Measurements from ENCODE around the gene HYAL1.
"Not testable (repeated sequence)": the region's sequence is repeated elsewhere in the genome, so short reads cannot be mapped to it uniquely, and the experiment has no call there.

HYAL1 gene

DNA sequence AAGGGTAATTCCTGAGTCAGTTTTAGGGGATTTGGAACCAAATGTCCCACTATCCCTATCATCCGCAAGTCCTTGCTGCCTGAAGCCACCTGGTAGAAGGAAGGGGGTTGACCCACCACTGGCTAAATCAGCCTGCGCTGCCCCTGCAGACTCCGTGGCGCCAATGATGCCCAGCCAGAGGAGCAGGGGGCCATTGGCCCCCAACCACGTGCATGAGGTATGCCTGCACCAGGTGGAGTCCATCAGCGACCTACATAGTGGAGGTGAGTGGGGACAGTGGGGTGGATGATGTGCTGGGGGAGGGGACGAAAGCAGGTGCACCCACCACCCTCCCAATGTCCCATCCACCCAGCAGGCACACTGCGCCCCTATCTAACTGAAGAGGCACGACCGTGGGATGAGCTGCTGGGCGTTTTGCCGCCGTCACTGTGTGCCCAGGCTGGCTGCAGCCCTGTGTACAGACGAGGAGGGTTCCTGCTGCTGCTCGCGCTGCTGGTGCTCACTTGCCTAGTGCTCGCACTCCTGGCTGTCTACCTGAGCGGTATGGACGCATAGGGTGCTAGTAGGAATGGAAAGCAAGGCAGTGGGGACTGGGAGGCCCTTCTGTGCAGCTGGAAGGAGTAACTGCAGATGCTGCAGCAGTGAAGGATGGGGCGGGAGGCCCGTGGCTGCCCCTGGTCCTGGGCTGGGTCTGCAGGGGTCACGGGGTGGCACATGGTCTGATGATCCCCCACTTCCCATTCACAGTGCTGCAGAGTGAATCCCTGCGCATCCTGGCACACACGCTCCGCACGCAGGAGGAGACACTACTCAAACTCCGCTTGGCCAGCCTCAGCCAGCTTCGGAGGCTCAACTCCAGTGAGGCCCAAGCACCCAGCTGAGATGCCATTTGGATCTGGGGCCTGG, 16.8 kb downstream of the HYAL1 start:
- intact Hi-C loops (cut with DNase I): no loop called here
- peak in 1 of 42 donors; percentile 12 for DNase-seq

DNA sequence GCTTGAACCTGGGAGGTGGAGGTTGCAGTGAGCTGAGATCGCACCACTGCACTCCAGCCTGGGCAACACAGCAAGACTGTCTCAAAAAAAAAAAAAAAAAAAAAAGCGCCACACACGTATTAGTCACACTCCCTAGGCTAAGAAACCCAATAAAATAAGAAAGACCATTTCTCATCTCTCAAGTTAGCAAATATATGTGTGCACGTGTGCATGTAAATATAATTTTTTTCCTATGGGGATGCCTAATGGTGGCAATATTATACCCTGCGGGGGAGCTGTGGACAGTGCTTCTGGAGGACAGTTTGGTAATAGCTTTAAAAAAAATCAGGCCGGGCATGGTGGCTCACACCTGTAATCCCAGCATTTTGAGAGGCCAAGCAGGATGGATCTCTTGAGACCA, 19.3 kb downstream of the HYAL1 start:
- DNase-seq; intact Hi-C loops (cut with DNase I): not testable (repeated sequence)

DNA sequence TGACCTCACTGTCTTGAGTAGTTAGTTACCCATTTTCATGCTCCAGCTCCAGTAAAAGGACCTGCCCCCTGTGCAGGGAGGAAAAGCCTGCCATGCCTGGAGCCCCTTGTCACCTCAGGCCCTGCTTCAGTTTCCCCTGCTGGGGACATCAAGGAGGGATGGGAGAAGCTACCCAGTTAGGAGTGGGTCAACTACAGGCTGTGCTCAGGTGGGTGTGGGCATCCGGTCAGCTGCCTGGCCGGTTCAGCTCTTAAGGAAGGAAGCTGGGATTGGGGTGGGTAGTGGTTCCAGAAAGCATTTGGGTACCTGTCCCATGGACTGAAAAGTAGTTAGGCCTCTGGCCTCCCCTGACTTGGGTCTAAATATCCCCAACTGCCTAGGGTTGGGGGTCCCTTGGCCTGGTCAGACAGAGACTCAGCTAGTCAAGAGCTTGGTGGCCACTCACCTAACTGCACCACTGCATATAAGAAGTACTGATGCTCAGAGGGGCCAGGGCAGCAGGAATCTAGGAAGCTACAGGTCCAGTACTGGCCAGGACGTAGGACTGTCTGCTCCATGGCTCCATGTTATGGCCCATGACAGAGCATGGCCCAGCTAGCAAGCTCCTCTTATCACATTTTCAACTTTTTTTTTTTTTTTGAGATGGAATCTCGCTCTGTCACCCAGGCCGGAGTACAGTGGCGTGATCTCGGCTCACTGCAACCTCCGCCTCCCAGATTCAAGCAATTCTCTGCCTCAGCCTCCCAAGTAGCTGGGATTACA, 23.9 kb downstream of the HYAL1 start:
- intact Hi-C loops (cut with DNase I): loop anchor here (5.0 to 10.0 kb wide), 3 partner anchors 45 to 165 kb away; partner anchors contain the start of genes GNAT1, HYAL2 and TUSC2
- DNase-seq: no peak

DNA sequence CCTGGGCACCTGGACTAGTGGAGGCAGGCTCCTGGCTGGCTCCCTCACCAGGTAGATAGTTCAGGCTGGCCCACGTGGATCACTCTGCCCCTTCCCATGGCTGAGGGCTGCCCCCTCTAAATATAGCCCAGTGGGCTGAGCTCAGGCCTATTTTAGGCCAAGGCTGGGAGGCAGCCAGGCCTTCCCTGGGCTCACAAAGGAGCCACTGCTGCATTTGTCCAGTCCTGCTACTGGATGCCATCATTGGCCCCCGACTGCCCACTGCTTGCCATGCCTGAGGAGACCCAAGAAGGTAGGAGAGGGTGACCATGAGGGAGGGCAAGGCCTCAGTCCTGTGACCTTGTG, 24.5 kb downstream of the HYAL1 start, which contains the start of gene LSMEM2:
LSMEM2 (plus strand) TSS at position 208 of the 345 bp plus-strand sequence; CDS start at position 235, 27 bp downstream.
- peak in 9 of 42 donors; percentile 39 to 71 (median 55) for DNase-seq
- intact Hi-C loops (cut with DNase I): loop anchor here (5.0 to 10.0 kb wide), 3 partner anchors 46 to 164 kb away; partner anchors contain the start of genes GNAT1, HYAL2 and TUSC2

DNA sequence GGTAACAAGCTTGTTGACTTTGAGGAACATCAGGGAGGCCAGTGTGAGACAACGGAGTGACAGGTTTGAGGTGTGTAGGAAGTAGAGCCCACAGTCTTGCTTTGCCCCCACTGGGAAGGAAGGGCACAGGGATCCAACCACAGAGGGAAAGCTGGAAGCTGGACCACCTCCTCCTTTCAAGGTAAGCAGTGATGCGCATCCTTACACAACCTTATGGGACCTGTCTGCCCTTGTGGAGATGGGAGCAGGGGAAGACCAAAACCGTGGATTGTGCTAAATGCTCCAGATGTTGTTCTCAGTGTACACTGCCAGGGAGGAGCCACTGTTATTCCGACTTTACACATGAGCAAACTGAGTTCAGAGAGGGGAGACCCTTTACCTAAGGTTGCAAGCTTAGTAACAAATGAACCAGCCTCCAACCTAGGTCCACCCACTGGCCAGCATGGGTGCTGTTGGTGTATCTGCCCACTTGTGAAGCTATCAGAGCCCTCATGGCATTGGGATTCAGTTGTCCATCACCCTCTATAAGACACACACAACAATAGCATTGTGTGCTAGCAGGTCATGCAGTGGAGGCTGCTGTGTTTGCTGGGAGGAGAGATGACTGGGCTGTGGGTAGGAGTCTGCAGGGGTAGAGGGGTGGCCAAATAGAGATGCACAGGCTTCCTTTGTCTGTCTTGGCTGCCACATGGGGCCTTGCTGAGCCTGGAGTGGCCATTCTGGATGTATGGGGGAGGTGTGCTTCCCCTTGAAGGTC, 25.1 kb downstream of the HYAL1 start:
- peak in 12 of 42 donors; percentile 28 to 80 (median 60) for DNase-seq
- intact Hi-C loops (cut with DNase I): loop anchor here (5.0 to 10.0 kb wide), 3 partner anchors 46 to 164 kb away; partner anchors contain the start of genes GNAT1, HYAL2 and TUSC2

DNA sequence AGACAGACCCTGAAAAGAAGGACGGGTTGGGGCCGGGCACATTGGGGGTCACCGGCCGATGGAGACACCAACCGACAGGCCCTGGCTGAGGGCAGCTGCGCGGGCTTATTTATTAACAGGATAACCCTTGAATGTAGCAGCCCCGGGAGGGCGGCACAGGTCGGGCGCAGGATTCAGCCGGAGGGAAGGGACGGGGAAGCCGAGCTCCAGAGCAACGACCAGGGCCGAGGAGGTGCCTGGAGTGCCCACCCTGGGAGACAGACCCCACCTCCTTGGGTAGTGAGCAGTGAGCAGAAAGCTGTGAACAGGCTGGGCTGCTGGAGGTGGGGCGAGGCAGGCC, 26.6 kb downstream of the HYAL1 start:
- DNase-seq: peak in 1 of 42 donors; percentile 14
- intact Hi-C loops (cut with DNase I): loop anchor here (5.0 to 10.0 kb wide), 3 partner anchors 48 to 162 kb away; partner anchors contain the start of genes GNAT1, HYAL2 and TUSC2

DNA sequence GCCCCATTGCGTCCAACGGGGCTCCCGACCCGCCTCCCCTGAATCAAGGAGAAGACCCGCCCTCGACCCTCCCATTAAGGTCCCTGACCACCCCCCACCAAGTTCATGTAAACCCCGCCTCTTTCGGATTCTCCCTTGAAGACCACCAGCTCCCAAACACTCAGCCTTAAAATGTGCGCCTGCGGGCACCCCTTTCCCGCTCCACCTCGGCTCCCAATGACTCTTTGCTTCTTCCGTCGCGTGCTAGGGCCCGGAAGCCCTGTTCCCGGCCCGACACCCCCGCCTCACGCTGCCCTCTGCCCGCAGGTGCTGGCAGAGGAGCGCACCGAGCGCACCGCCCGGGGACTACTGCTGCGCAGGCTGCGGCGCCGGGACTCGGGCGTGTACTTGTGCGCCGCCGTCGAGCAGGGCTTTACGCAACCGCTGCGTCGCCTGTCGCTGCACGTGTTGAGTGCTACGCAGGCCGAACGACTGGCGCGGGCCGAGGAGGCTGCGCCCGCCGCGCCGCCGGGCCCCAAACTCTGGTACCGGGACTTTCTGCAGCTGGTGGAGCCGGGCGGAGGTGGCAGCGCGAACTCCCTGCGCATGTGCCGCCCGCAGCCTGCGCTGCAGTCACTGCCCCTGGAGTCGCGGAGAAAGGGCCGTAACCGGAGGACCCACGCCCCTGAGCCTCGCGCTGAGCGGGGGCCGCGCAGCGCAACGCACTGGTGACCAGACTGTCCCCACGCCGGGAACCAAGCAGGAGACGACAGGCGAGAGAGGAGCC, 27.2 kb downstream of the HYAL1 start:
- intact Hi-C loops (cut with DNase I): loop anchor here (5.0 to 10.0 kb wide), 3 partner anchors 49 to 161 kb away; partner anchors contain the start of genes GNAT1, HYAL2 and TUSC2

DNA sequence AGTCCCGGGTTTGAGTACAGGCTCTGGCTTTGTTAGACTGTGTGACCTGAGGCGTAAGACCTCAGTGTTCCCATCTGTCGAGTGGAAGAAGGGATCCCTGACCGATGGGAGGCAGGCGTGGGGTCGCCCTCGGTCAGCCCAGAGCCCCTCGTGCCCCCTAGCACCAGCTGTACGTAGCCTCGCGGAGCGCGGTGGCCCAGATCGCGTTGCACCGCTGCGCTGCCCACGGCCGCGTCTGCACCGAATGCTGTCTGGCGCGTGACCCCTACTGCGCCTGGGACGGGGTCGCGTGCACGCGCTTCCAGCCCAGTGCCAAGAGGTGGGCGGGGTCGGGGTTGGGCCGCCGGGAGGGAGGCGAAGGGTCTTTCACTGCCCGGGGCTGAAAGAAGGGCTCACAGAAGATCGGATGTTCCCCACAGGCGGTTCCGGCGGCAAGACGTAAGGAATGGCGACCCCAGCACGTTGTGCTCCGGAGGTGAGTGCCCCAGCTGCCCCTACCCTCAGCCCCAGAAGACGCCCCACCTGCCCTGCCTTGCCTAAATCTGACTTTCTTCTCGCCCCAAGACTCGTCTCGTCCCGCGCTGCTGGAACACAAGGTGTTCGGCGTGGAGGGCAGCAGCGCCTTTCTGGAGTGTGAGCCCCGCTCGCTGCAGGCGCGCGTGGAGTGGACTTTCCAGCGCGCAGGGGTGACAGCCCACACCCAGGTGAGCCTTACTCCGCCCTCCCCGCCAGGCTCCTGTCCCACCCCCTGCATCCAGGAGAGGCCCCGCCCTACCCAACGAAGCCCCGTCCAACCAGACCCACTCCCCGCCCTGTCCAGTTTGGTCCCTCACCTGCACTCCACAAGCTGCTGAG, 28.0 kb downstream of the HYAL1 start:
- DNase-seq: peak in 2 of 42 donors; percentile 14 to 17
- intact Hi-C loops (cut with DNase I): loop anchor here (5.0 to 10.0 kb wide), 3 partner anchors 49 to 161 kb away; partner anchors contain the start of genes GNAT1, HYAL2 and TUSC2

More for the DNA sequence above, 27.2 kb downstream of the HYAL1 start:
- DNase-seq: peak in 2 of 42 donors; percentile 13 to 19

DNA sequence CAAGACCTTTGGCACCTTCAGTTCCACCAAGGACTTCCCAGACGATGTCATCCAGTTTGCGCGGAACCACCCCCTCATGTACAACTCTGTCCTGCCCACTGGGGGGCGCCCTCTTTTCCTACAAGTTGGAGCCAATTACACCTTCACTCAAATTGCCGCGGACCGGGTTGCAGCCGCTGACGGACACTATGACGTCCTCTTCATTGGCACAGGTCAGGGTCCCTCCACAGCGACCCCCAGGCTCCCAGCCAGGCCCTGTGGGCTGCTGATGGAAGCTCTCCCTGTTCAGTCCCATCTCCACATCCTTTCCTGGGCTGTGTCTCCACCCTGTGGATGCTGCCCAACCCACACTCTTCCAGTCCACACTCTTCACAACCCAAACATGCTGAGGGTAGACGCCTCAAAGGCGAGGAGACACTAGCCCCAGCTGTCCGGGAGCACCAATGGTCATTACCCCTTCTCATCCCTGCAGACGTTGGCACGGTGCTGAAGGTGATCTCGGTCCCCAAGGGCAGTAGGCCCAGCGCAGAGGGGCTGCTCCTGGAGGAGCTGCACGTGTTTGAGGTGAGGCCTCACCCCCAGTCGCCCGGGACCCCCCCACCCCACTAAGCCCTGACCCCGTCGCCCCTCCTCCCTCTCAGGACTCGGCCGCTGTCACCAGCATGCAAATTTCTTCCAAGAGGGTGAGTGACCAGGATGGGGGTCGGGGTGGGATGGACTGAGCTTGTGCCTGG, 28.8 kb downstream of the HYAL1 start:
- peak in 34 of 42 donors; percentile 42 to 85 (median 67) for DNase-seq
- intact Hi-C loops (cut with DNase I): loop anchor here (5.0 to 10.0 kb wide), 3 partner anchors 50 to 160 kb away; partner anchors contain the start of genes GNAT1, HYAL2 and TUSC2

DNA sequence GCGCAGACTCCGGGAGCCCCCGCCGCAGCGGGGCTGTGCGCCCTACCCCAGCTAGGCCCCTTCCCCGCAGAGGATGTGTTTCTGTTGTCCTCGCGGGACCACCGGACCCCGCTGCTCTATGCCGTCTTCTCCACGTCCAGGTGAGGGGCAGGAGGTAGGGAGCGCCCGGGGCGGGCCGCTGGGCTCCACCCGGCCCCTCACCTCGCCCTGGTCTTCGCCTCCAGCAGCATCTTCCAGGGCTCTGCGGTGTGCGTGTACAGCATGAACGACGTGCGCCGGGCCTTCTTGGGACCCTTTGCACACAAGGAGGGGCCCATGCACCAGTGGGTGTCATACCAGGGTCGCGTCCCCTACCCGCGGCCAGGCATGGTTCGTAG, 29.7 kb downstream of the HYAL1 start:
- intact Hi-C loops (cut with DNase I): loop anchor here (2.0 to 10.0 kb wide), 3 partner anchors 47 to 159 kb away; partner anchors contain the start of genes HYAL2 and TUSC2
- peak in 1 of 42 donors; percentile 17 for DNase-seq

DNA sequence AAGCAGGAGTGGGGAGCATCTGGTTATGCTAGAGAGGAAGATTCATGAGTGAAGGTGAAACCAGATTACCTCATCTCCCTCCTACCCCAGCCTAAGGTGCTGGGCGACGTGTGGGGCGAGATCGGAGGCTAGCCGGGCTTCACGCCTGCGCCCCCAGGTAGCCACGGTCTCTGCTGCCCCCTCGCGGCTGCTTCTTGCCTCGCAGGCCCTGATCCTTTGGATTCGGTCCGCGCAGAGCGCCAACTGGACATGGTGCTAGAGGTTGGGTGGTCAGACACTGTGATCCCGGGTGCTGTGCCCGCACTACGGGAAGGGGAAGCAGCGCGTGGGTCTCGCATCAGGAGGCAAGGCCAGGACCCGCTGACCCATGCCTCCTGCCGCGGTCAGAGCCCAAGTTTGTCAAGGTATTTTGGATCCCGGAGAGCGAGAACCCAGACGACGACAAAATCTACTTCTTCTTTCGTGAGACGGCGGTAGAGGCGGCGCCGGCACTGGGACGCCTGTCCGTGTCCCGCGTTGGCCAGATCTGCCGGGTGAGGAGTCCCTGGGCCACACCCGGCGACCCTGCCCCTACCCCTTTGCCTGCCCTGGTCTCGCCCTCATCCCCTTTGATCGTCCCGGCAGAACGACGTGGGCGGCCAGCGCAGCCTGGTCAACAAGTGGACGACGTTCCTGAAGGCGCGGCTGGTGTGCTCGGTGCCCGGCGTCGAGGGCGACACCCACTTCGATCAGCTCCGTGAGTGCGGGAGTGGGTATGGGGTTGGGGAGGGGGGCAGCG, 30.3 kb downstream of the HYAL1 start:
- peak; percentile 77 to 97 (median 90) for DNase-seq
- intact Hi-C loops (cut with DNase I): loop anchor here (2.0 to 10.0 kb wide), 3 partner anchors 46 to 158 kb away; partner anchors contain the start of genes HYAL2 and TUSC2

DNA sequence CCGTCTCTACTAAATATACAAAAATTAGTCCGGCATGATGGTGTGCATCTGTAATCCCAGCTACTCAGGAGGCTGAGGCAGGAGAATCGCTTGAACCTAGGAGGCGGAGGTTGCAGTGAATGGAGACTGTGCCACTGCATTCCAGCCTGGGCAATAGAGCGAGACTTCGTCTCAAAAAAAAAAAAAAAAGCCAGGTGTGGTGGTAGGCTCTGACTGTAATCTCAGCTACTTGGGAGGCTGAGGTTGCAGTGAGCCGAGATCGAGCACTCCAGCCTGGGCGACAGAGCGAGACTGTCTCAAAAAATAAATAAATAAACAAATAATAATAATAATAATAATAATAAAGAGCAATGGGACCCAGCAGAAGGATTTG, 30.9 kb downstream of the HYAL1 start:
- DNase-seq: peak in 1 of 42 donors; percentile 14
- intact Hi-C loops (cut with DNase I): loop anchor here (2.0 to 10.0 kb wide), 3 partner anchors 46 to 158 kb away; partner anchors contain the start of genes HYAL2 and TUSC2

DNA sequence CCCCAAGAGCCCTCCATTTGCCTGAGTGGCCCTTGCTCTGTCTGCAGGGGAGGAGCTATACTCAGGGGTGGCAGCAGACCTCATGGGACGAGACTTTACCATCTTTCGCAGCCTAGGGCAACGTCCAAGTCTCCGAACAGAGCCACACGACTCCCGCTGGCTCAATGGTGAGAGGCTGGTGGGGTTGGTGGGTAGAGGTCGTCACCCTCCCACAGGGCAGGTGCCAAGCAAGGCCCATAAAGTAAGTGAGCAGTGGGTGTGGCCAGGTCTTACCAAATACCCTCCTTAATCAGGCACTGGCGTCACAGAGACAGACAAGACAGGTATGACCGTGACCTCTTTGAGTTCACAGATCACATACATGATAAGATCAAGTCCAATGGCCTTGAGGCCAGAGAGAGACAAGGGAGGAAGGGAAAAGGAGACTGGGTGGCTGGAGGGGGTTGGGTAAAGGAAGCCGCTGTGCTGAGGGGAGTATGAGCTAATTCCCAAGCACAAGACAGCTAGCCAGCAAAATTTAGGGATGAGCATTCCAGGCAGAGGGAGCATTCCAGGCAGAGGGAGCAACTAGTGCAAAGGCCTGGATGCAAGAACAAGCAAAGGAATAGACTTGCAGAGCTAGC, 31.9 kb downstream of the HYAL1 start:
- intact Hi-C loops (cut with DNase I): loop anchor here (10.0 kb wide), 2 partner anchors 53 to 157 kb away; partner anchors contain the start of genes HYAL2 and TUSC2
- DNase-seq: no peak

DNA sequence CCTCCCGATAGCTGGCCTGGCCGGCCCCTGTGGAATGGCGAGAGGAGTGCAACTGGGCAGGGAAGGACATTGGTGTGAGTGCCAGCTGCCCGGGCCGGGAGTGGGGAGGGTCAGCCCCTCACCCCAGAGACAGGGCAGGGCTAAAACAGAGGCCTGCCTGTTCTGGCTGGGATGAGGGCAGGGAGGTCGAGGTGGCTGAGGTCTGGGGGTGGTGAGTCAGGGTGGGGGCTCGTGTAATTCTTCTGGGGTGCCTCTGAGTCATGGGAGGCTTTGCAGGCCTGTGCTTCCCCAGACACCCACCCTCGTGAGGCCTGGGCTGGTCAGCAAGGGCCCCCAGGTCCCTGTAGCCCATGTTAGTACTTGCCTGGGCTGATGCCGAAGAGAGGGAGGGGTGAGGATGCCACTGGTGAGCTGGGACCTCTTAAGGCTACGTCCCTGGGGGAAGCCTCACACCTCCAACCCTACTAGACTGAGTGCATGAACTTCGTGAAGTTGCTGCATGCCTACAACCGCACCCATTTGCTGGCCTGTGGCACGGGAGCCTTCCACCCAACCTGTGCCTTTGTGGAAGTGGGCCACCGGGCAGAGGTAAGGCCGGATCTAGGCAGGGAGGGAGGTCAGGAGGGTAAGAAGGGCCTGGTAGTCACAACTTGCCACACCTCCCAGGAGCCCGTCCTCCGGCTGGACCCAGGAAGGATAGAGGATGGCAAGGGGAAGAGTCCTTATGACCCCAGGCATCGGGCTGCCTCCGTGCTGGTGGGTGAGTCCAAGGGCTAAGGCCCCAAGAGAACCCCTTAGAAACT, 32.8 kb downstream of the HYAL1 start:
- peak in 19 of 42 donors; percentile 38 to 81 (median 55) for DNase-seq
- intact Hi-C loops (cut with DNase I): loop anchor here (10.0 kb wide), 2 partner anchors 54 to 156 kb away; partner anchors contain the start of genes HYAL2 and TUSC2

All from head of caudate nucleus (tissue), 42 donors.